IMR-90 (cell line): ENCODE results near the gene CYP4F22. TPM values are rescaled to one million over a fixed set of nuclear protein-coding genes. Genes with fewer than 3 reads are reported as not detected.

Experiments used
- ATAC-seq: fragments of 200-7000 bp; cut with Tn5 transposase; 2 replicates; pipeline ENCODE4 v1.9.1; 2020; ENCODE audit warnings: low read depth, mild to moderate bottlenecking, moderate library complexity
- BruUV-seq: library from RNA; stranded (reverse); fragments of 400-500 nt; replicated peaks from 2 replicates; lab custom pipeline; 2021; lab: Mats Ljungman, UMichigan
- CTCF ChIA-PET: fragments of 300-600 bp; formaldehyde crosslinking; extraction: SDS; loops from one replicate; lab custom pipeline; 2021; ENCODE audit warnings: antibody characterized with exemption; lab: Yijun Ruan, JAX
- POLR2A ChIA-PET: fragments of 300-600 bp; sonication (Branson Sonifier 250); formaldehyde crosslinking; loops from one replicate; lab custom pipeline; 2022; ENCODE audit warnings: antibody characterized with exemption; ENCODE audit not compliant: unreplicated experiment; lab: Charles Lee
- DNase-seq: peaks from one replicate; pipeline ENCODE4 v3.0.0; 2013
- H2AFZ ChIP-seq: replicated peaks from 2 replicates; pipeline ENCODE3; 2013; ENCODE audit warnings: low read length, mild to moderate bottlenecking; ENCODE audit not compliant: poor library complexity
- H2AK5ac ChIP-seq: 2 replicates; pipeline ENCODE4 v1.6.1; 2013; ENCODE audit warnings: low read depth, low read length, inconsistent platforms
- H2AK9ac ChIP-seq: replicated peaks from 2 replicates; pipeline ENCODE3; 2013; ENCODE audit warnings: mild to moderate bottlenecking, low read depth, low read length, moderate library complexity; ENCODE audit not compliant: poor library complexity
- H2BK120ac ChIP-seq: 2 replicates; pipeline ENCODE4 v1.6.1; 2013; ENCODE audit warnings: low read depth, low read length, inconsistent platforms
- H2BK15ac ChIP-seq: 3 replicates; pipeline ENCODE4 v1.6.1; 2013; ENCODE audit warnings: low read depth, low read length, inconsistent platforms
- H2BK20ac ChIP-seq: 2 replicates; pipeline ENCODE4 v1.6.1; 2013; ENCODE audit warnings: low read depth, mild to moderate bottlenecking, inconsistent platforms, low read length, moderate library complexity
- H2BK5ac ChIP-seq: 2 replicates; pipeline ENCODE4 v1.6.1; 2013; ENCODE audit warnings: mild to moderate bottlenecking, low read depth, low read length, inconsistent platforms; ENCODE audit not compliant: poor library complexity, severe bottlenecking
- H3K14ac ChIP-seq: replicated peaks from 2 replicates; pipeline ENCODE4 v1.6.1; 2013; ENCODE audit warnings: low read depth, low read length, inconsistent platforms
- H3K18ac ChIP-seq: 2 replicates; pipeline ENCODE4 v1.6.1; 2013; ENCODE audit warnings: low read depth, low read length, control low read depth
- H3K23ac ChIP-seq: 2 replicates; pipeline ENCODE4 v1.6.1; 2013; ENCODE audit warnings: low read depth, low read length, inconsistent platforms
- H3K27ac ChIP-seq: 2 replicates; pipeline ENCODE4 v1.5.1; 2013; ENCODE audit warnings: mild to moderate bottlenecking, control low read depth, low read length; ENCODE audit not compliant: insufficient read depth
- H3K27me3 ChIP-seq: 2 replicates; pipeline ENCODE4 v1.6.1; 2013; ENCODE audit warnings: low read length; ENCODE audit not compliant: control insufficient read depth, insufficient read depth
- H3K36me3 ChIP-seq: 2 replicates; pipeline ENCODE4 v1.6.1; 2013; ENCODE audit warnings: low read length, mixed read lengths; ENCODE audit not compliant: control insufficient read depth, insufficient read depth
- H3K4ac ChIP-seq: 2 replicates; pipeline ENCODE4 v1.6.1; 2013; ENCODE audit warnings: low read depth, low read length, inconsistent platforms
- H3K4me1 ChIP-seq: 2 replicates; pipeline ENCODE4 v1.6.1; 2013; ENCODE audit warnings: low read length, mixed read lengths; ENCODE audit not compliant: control insufficient read depth, insufficient read depth
- H3K4me2 ChIP-seq: 2 replicates; pipeline ENCODE4 v1.6.1; 2013; ENCODE audit warnings: low read depth, mild to moderate bottlenecking, control low read depth, low read length, moderate library complexity
- H3K4me3 ChIP-seq: 2 replicates; pipeline ENCODE4 v1.5.1; 2013; ENCODE audit warnings: low read depth, mild to moderate bottlenecking, control low read depth, low read length, moderate library complexity; ENCODE audit not compliant: insufficient read depth
- H3K56ac ChIP-seq: 2 replicates; pipeline ENCODE4 v1.6.1; 2013; ENCODE audit warnings: low read length, inconsistent platforms; ENCODE audit not compliant: insufficient read depth; ENCODE audit errors: extremely low read depth
- H3K79me1 ChIP-seq, 2 experiments: 2 replicates each; pipeline ENCODE4 v1.6.1; 2013; ENCODE audit warnings: low read length in 2 of 2, inconsistent platforms in 1 of 2, low read depth in 1 of 2
- H3K9ac ChIP-seq: 2 replicates; pipeline ENCODE4 v1.6.1; 2013; ENCODE audit warnings: low read depth, low read length, control low read depth
- H3K9me1 ChIP-seq: 2 replicates; pipeline ENCODE4 v1.6.1; 2013; ENCODE audit warnings: low read length, inconsistent platforms; ENCODE audit not compliant: insufficient read depth
- H3K9me3 ChIP-seq: 2 replicates; pipeline ENCODE4 v1.6.1; 2013; ENCODE audit warnings: low read length; ENCODE audit not compliant: control insufficient read depth, insufficient read depth
- H4K20me1 ChIP-seq: 2 replicates; pipeline ENCODE4 v1.6.1; 2013; ENCODE audit warnings: low read length, inconsistent platforms; ENCODE audit not compliant: insufficient read depth
- H4K5ac ChIP-seq: 2 replicates; pipeline ENCODE4 v1.6.1; 2013; ENCODE audit warnings: mild to moderate bottlenecking, low read depth, low read length, control low read depth
- H4K8ac ChIP-seq, 2 experiments: 2 replicates each; pipeline ENCODE4 v1.6.1; 2013; ENCODE audit warnings: low read depth in 2 of 2, low read length in 2 of 2, control low read depth in 1 of 2, inconsistent platforms in 1 of 2
- H4K91ac ChIP-seq: 2 replicates; pipeline ENCODE4 v1.6.1; 2013; ENCODE audit warnings: low read depth, low read length, inconsistent platforms; ENCODE audit not compliant: insufficient read depth
- CHD1 ChIP-seq: IDR thresholded peaks from 2 replicates; pipeline ENCODE4 v1.6.1; 2012; ENCODE audit warnings: low read depth, low read length, improper control_type of control experiment
- CTCF ChIP-seq: conservative IDR thresholded peaks from 2 replicates; pipeline ENCODE4 v1.5.1; 2012; ENCODE audit warnings: mild to moderate bottlenecking, low read depth, low read length, improper control_type of control experiment
- ELK1 ChIP-seq: fragments of 150-350 bp; IDR thresholded peaks from 2 replicates; pipeline ENCODE4 v1.6.1; 2016; ENCODE audit warnings: low read depth, mild to moderate bottlenecking, low read length, moderate library complexity, borderline replicate concordance
- MXI1 ChIP-seq: IDR thresholded peaks from 2 replicates; pipeline ENCODE4 v1.6.1; 2012; ENCODE audit warnings: low read depth, mild to moderate bottlenecking, low read length, moderate library complexity, borderline replicate concordance
- RCOR1 ChIP-seq: IDR thresholded peaks from 2 replicates; pipeline ENCODE4 v1.6.1; 2012; ENCODE audit warnings: mild to moderate bottlenecking, low read length, improper control_type of control experiment; ENCODE audit not compliant: insufficient replicate concordance
- RFX5 ChIP-seq: IDR thresholded peaks from 2 replicates; pipeline ENCODE4 v1.8.0; 2012; ENCODE audit warnings: low read depth, mild to moderate bottlenecking, low read length, moderate library complexity
- USF2 ChIP-seq: fragments of 150-350 bp; IDR thresholded peaks from 2 replicates; pipeline ENCODE4 v1.6.1; 2017; ENCODE audit warnings: mild to moderate bottlenecking, antibody characterized with exemption, low read length, low read depth
- WGBS, 2 experiments: methylation state at CpG; one replicate each; pipeline versions ENCODE4 v1.1.5 to v1.1.7; 2013; ENCODE audit warnings: missing lambda C conversion rate in 2 of 2; ENCODE audit not compliant: insufficient read length in 1 of 2; ENCODE audit errors: extremely low coverage in 2 of 2; 5-methylcytosine and 5-hydroxymethylcytosine counted together
- dilution Hi-C: fragments of 300-500 bp; cut with HindIII; formaldehyde crosslinking; loops from one replicate; pipeline ENCODE4 v1.14.3; 2018; ENCODE audit warnings: low sequenced_read_pairs; ENCODE audit not compliant: unreplicated experiment
- in situ Hi-C: fragments of 300-500 bp; cut with MboI; formaldehyde crosslinking; loops from 3 replicates; pipeline ENCODE4 v1.14.3; 2019; ENCODE audit warnings: low sequenced_read_pairs, inconsistent platforms, mixed read lengths
- intact Hi-C: fragments of 100-400 bp; cut with micrococcal nuclease; formaldehyde crosslinking; loops from 2 replicates; pipeline ENCODE4 v1.10.0; 2022
- polyA plus RNA-seq, 3 experiments: library from polyadenylated mRNA; depleted of rRNA; stranded (reverse); fragments of >200 nt; gene quantifications; 2 replicates each; pipeline ENCODE4 v1.2.3, GENCODE V29; 2012; ENCODE audit warnings: low replicate concordance in 1 of 3
- total RNA-seq: library from RNA; depleted of rRNA; stranded (reverse); fragments of >200 nt; gene quantifications from 2 replicates; pipeline ENCODE4 v1.2.3, GENCODE V29; 2012

Gene CYP4F22
- total and polyA plus RNA-seq, 2 of the 4 experiments (the other 2 are of a cell fraction): not detected

GRCh38 chr19:15570420-15570819, 62.1 kb downstream of the CYP4F22 start:
- Histone ChIP-seq H3K9me1 (no peaks in the 10 kb centered on the region), H2AK5ac (no peak overlapping the region), H3K36me3 (no peaks in the 10 kb centered on the region), H2BK15ac (no peak overlapping the region), H3K4me3 (no peak overlapping the region), H3K23ac (no peak overlapping the region), H3K56ac (no peak overlapping the region), H2AK9ac (no peak overlapping the region), H3K4me2 (no peak overlapping the region), H4K5ac (no peak overlapping the region), H3K4ac (no peak overlapping the region), H3K4me1 (no peaks in the 10 kb centered on the region), H2BK5ac (no peak overlapping the region), H3K18ac (no peak overlapping the region), H2BK120ac (no peak overlapping the region), H3K27ac (no peak overlapping the region), H3K14ac (no peak overlapping the region), H3K79me1 (no peaks in the 10 kb centered on the region), H4K20me1 (no peaks in the 10 kb centered on the region), H3K9ac (no peak overlapping the region), H3K27me3 (no peaks in the 10 kb centered on the region; the same call in 1 of the 2 replicates), H2AFZ (no peak overlapping the region), H2BK20ac (no peak overlapping the region), H4K8ac (no peak overlapping the region), H4K91ac (no peak overlapping the region), H3K9me3 (no peaks in the 10 kb centered on the region)
- BruUV-seq: no TSS peak
- POLR2A ChIA-PET: no interaction called here
- 34 to 100% methylated on average over 1 to 3 of the region's 3 CpGs for WGBS, 2 experiments
- DNase-seq (no peak), ATAC-seq (no peak)
- in situ Hi-C loops: no loop called here
- CTCF ChIA-PET: no interaction called here
- TF ChIP-seq MXI1 (no peak), CHD1 (no peak), USF2 (no peak), RCOR1 (no peak), RFX5 (no peak), ELK1 (no peak), CTCF (no peak)
- dilution Hi-C loops: no loop called here
- intact Hi-C loops: no loop called here
